Measurements from ENCODE around the gene AHCYL2. TPM values are rescaled to one million over a fixed set of nuclear protein-coding genes. Genes with fewer than 3 reads are reported as not detected.

Gene AHCYL2
- total and polyA plus RNA-seq, 2 donors (not counting 1 experiment from before 2014, with no cell fraction given), result 8.8 to 26.2 TPM

- Histone ChIP-seq H4K20me1 (ENCODE audit: control insufficient read depth, insufficient read depth, low read length, poor library complexity, severe bottlenecking) (no peaks in the 10 kb centered on the region), H3K4me2 (replicated peaks; ENCODE audit: low read depth, low read length, poor library complexity, severe bottlenecking) (no peak overlapping the region), H3K9me3 (ENCODE audit: control extremely low read depth in 1 of 3, control insufficient read depth in 2 of 3, insufficient read depth in 1 of 3, low read length in 2 of 3) (no peaks in the 10 kb centered on the region), H3K79me2 (ENCODE audit: control insufficient read depth, insufficient read depth, low read length) (no peaks in the 10 kb centered on the region), H3K36me3 (replicated peaks in 1 of 2; ENCODE audit: control extremely low read depth in 1 of 2, control insufficient read depth in 1 of 2, extremely low read depth in 1 of 2, insufficient read depth in 2 of 2, low read length in 1 of 2) (no peaks in the 10 kb centered on the region), H3K9ac (ENCODE audit: low read length) (no peak overlapping the region), H3K4me1 (ENCODE audit: control insufficient read depth in 2 of 2, insufficient read depth in 2 of 2, low read length in 2 of 2) (no peaks in the 10 kb centered on the region), H3K27ac (ENCODE audit: low read length in 2 of 2) (no peak overlapping the region), H3K27me3 (replicated peaks in 1 of 4; ENCODE audit: control extremely low read depth in 1 of 4, control insufficient read depth in 3 of 4, insufficient read depth in 4 of 4, low read length in 3 of 4) (no peaks in the 10 kb centered on the region), H2AFZ (ENCODE audit: insufficient read depth, low read depth, low read length, poor library complexity, severe bottlenecking) (no peak overlapping the region), H3K4me3 (ENCODE audit: control extremely low read depth in 1 of 5, extremely low read depth in 1 of 5, insufficient read depth in 1 of 5, low read depth in 2 of 5, low read length in 4 of 5) (no peak overlapping the region)
- intact Hi-C loops (cut with micrococcal nuclease), result loop anchor here (5.0 kb wide), 1 partner anchor 33 kb away; no protein-coding TSS in a partner anchor
- no peaks in the 10 kb centered on the region for H3K9me3 Mint-ChIP-seq (ENCODE audit: insufficient read depth)
- ATAC-seq (ENCODE audit: low read depth) (no peak), DNase-seq (no peak)
- no peaks in the 10 kb centered on the region for H3K27me3 Mint-ChIP-seq
- POLR2A ChIA-PET, result no interaction called here
- no peak overlapping the region for H3K4me3 Mint-ChIP-seq
- TF ChIP-seq EZH2 (IDR thresholded peaks at IDR 0.05; ENCODE audit: borderline replicate concordance, insufficient read depth, low read depth, low read length, poor library complexity, severe bottlenecking), result no peak
- no peak for TF ChIP-seq CTCF (IDR thresholded peaks at IDR 0.05)
- CTCF ChIA-PET, result interaction anchor here (0.6 to 7.2 kb wide), 8 partner anchors 11 to 251 kb away, joined by 3 to 156 read pairs (median 4); no protein-coding TSS in a partner anchor
- no peak overlapping the region for H3K27ac Mint-ChIP-seq
- H3K4me1 Mint-ChIP-seq, result peaks cover 1% of the 10 kb centered on the region
Measured at GRCh38 chr7:129469930-129470329, 245.1 kb downstream of the AHCYL2 start.

GRCh38 chr7:129470411-129470810 lies 245.6 kb downstream of the AHCYL2 start:
- H3K27ac ChIP-seq (ENCODE audit: low read length in 2 of 2), result no peak overlapping the region
- no peak overlapping the region for H2AFZ ChIP-seq (ENCODE audit: insufficient read depth, low read depth, low read length, poor library complexity, severe bottlenecking)
- intact Hi-C loops (cut with micrococcal nuclease), result loop anchor here (5.0 kb wide), 1 partner anchor 33 kb away; no protein-coding TSS in a partner anchor
- ChIA-PET CTCF (interaction anchor here (0.8 to 7.2 kb wide), 8 partner anchors 10 to 252 kb away, joined by 3 to 156 read pairs (median 4); no protein-coding TSS in a partner anchor), POLR2A (no interaction called here)
- no peak overlapping the region for H3K4me3 ChIP-seq (ENCODE audit: control extremely low read depth in 1 of 5, extremely low read depth in 1 of 5, insufficient read depth in 1 of 5, low read depth in 2 of 5, low read length in 4 of 5)
- no peak overlapping the region for H3K4me2 ChIP-seq (replicated peaks; ENCODE audit: low read depth, low read length, poor library complexity, severe bottlenecking)
- H3K9ac ChIP-seq (ENCODE audit: low read length), result no peak overlapping the region
- Mint-ChIP-seq H3K9me3 (ENCODE audit: insufficient read depth) (no peaks in the 10 kb centered on the region), H3K27ac (no peak overlapping the region), H3K4me3 (no peak overlapping the region), H3K4me1 (peaks cover 1% of the 10 kb centered on the region), H3K27me3 (no peaks in the 10 kb centered on the region)
- no CpG with 5 or more reads among the region's 1 CpG for WGBS (ENCODE audit: insufficient coverage)
- DNase-seq (no peak), ATAC-seq (ENCODE audit: low read depth) (no peak)
- no peaks in the 10 kb centered on the region for H3K36me3 ChIP-seq (replicated peaks in 1 of 2; ENCODE audit: control extremely low read depth in 1 of 2, control insufficient read depth in 1 of 2, extremely low read depth in 1 of 2, insufficient read depth in 2 of 2, low read length in 1 of 2)
- no peaks in the 10 kb centered on the region for H3K27me3 ChIP-seq (replicated peaks in 1 of 4; ENCODE audit: control extremely low read depth in 1 of 4, control insufficient read depth in 3 of 4, insufficient read depth in 4 of 4, low read length in 3 of 4)
- H3K9me3 ChIP-seq (ENCODE audit: control extremely low read depth in 1 of 3, control insufficient read depth in 2 of 3, insufficient read depth in 1 of 3, low read length in 2 of 3), result no peaks in the 10 kb centered on the region
- H4K20me1 ChIP-seq (ENCODE audit: control insufficient read depth, insufficient read depth, low read length, poor library complexity, severe bottlenecking), result no peaks in the 10 kb centered on the region
- no peak for TF ChIP-seq EZH2 (IDR thresholded peaks at IDR 0.05; ENCODE audit: borderline replicate concordance, insufficient read depth, low read depth, low read length, poor library complexity, severe bottlenecking)
- no peak for TF ChIP-seq CTCF (IDR thresholded peaks at IDR 0.05)
- H3K4me1 ChIP-seq (ENCODE audit: control insufficient read depth in 2 of 2, insufficient read depth in 2 of 2, low read length in 2 of 2), result no peaks in the 10 kb centered on the region
- no peaks in the 10 kb centered on the region for H3K79me2 ChIP-seq (ENCODE audit: control insufficient read depth, insufficient read depth, low read length)

All from B cell (primary cell).